ENCODE results near the gene DAZL. TPM values are rescaled to one million over a fixed set of nuclear protein-coding genes. Genes with fewer than 3 reads are reported as not detected.

The DAZL gene
- total RNA-seq, 1 experiment from 2014 or later: not detected

DNA sequence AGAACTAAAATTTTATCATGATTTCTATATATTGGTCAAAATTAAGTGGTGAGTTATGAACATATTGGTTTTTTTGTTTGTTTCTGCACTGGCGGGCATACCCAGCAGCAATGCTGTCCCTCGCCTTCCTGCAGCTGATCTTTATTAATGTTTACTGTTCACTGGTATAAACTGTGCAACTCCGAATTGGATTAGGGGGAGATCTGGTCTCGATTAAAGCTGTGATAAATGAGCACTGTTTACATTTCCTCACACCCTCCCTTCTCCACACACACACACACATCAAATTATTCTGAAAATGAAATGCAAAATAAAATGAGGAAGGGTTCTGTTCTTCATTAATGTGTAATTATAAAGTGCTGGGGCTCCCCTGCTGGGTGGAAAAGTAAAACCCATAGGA lies 48.5 kb upstream of the DAZL start:
- H3K27ac ChIP-seq (ENCODE audit: low read length): no peak overlapping the region
- TF ChIP-seq, protein P1, sequence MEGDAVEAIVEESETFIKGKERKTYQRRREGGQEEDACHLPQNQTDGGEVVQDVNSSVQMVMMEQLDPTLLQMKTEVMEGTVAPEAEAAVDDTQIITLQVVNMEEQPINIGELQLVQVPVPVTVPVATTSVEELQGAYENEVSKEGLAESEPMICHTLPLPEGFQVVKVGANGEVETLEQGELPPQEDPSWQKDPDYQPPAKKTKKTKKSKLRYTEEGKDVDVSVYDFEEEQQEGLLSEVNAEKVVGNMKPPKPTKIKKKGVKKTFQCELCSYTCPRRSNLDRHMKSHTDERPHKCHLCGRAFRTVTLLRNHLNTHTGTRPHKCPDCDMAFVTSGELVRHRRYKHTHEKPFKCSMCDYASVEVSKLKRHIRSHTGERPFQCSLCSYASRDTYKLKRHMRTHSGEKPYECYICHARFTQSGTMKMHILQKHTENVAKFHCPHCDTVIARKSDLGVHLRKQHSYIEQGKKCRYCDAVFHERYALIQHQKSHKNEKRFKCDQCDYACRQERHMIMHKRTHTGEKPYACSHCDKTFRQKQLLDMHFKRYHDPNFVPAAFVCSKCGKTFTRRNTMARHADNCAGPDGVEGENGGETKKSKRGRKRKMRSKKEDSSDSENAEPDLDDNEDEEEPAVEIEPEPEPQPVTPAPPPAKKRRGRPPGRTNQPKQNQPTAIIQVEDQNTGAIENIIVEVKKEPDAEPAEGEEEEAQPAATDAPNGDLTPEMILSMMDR (IDR thresholded peaks at IDR 0.05): no peak
- TF ChIP-seq, protein P2, sequence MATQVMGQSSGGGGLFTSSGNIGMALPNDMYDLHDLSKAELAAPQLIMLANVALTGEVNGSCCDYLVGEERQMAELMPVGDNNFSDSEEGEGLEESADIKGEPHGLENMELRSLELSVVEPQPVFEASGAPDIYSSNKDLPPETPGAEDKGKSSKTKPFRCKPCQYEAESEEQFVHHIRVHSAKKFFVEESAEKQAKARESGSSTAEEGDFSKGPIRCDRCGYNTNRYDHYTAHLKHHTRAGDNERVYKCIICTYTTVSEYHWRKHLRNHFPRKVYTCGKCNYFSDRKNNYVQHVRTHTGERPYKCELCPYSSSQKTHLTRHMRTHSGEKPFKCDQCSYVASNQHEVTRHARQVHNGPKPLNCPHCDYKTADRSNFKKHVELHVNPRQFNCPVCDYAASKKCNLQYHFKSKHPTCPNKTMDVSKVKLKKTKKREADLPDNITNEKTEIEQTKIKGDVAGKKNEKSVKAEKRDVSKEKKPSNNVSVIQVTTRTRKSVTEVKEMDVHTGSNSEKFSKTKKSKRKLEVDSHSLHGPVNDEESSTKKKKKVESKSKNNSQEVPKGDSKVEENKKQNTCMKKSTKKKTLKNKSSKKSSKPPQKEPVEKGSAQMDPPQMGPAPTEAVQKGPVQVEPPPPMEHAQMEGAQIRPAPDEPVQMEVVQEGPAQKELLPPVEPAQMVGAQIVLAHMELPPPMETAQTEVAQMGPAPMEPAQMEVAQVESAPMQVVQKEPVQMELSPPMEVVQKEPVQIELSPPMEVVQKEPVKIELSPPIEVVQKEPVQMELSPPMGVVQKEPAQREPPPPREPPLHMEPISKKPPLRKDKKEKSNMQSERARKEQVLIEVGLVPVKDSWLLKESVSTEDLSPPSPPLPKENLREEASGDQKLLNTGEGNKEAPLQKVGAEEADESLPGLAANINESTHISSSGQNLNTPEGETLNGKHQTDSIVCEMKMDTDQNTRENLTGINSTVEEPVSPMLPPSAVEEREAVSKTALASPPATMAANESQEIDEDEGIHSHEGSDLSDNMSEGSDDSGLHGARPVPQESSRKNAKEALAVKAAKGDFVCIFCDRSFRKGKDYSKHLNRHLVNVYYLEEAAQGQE (IDR thresholded peaks at IDR 0.05; ENCODE audit: insufficient read depth in 1 of 2, low read depth in 2 of 2, low read length in 1 of 2): no peak
- TF ChIP-seq TCF7L2 (IDR thresholded peaks at IDR 0.05; ENCODE audit: low read depth, low read length) (no peak), SIN3A (IDR thresholded peaks at IDR 0.05; ENCODE audit: borderline replicate concordance, insufficient read depth, low read depth, low read length) (no peak), POLR2AphosphoS5 (IDR thresholded peaks at IDR 0.05; ENCODE audit: low read depth, low read length) (no peak)
- POLR2A ChIA-PET: no interaction called here
- H3K4me1 ChIP-seq (ENCODE audit: control insufficient read depth, insufficient read depth, low read length): no peaks in the 10 kb centered on the region
- DNase-seq (ENCODE audit: low read depth, low spot score) (no peak), ATAC-seq (no peak)
- no peaks in the 10 kb centered on the region for H3K36me3 ChIP-seq (ENCODE audit: control insufficient read depth, insufficient read depth, low read length)
- intact Hi-C loops (cut with micrococcal nuclease; ENCODE audit: unreplicated experiment): no loop called here
- H3K9me3 ChIP-seq (ENCODE audit: control insufficient read depth, insufficient read depth, low read depth, low read length): no peaks in the 10 kb centered on the region
- in situ Hi-C loops (cut with HindIII; ENCODE audit: low pct_unique_long_range_greater_than_20kb, low sequenced_read_pairs): no loop called here
- BruUV-seq (replicated peaks): no TSS peak
- H3K4me3 ChIP-seq (ENCODE audit: low read depth in 2 of 2, low read length in 2 of 2): no peak overlapping the region
- H3K27me3 ChIP-seq (ENCODE audit: control insufficient read depth, insufficient read depth, low read length): no peaks in the 10 kb centered on the region
- CTCF ChIA-PET: no interaction called here

DNA sequence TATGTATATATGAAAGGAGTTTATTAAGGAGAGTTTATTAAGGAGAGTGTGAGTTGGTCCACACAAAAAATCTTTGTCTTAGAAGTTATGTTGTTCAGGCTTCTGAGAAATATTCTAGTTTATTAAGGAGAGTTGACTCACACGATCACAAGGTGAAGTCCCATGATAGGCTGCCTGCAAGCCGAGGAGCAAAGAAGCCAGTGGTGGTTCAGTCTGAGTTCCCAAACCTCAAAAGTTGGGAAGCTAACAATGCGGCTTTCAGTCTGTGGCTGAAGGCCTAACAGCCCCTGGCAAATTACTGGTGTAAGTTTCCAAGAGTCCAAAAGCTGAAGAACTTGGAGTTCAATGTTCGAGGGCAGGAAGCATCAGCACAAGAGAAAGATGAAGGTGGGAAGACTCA lies 42.4 kb upstream of the DAZL start:
- TF ChIP-seq, protein P2 (IDR thresholded peaks at IDR 0.05; ENCODE audit: insufficient read depth in 1 of 2, low read depth in 2 of 2, low read length in 1 of 2): no peak
- no peak for TF ChIP-seq POLR2AphosphoS5 (IDR thresholded peaks at IDR 0.05; ENCODE audit: low read depth, low read length)
- no peak for TF ChIP-seq SIN3A (IDR thresholded peaks at IDR 0.05; ENCODE audit: borderline replicate concordance, insufficient read depth, low read depth, low read length)
- TF ChIP-seq, protein P1 (IDR thresholded peaks at IDR 0.05): no peak
- TF ChIP-seq TCF7L2 (IDR thresholded peaks at IDR 0.05; ENCODE audit: low read depth, low read length): no peak
- POLR2A ChIA-PET: no interaction called here
- intact Hi-C loops (cut with micrococcal nuclease; ENCODE audit: unreplicated experiment) (no loop called here), in situ Hi-C loops (cut with HindIII; ENCODE audit: low pct_unique_long_range_greater_than_20kb, low sequenced_read_pairs) (no loop called here)
- no peaks in the 10 kb centered on the region for H3K4me1 ChIP-seq (ENCODE audit: control insufficient read depth, insufficient read depth, low read length)
- H3K27me3 ChIP-seq (ENCODE audit: control insufficient read depth, insufficient read depth, low read length): no peaks in the 10 kb centered on the region
- no peak overlapping the region for H3K4me3 ChIP-seq (ENCODE audit: low read depth in 2 of 2, low read length in 2 of 2)
- no peak for DNase-seq (ENCODE audit: low read depth, low spot score)
- no peak overlapping the region for H3K27ac ChIP-seq (ENCODE audit: low read length)
- ATAC-seq: no peak
- CTCF ChIA-PET: no interaction called here
- no peaks in the 10 kb centered on the region for H3K9me3 ChIP-seq (ENCODE audit: control insufficient read depth, insufficient read depth, low read depth, low read length)
- BruUV-seq (replicated peaks): no TSS peak
- H3K36me3 ChIP-seq (ENCODE audit: control insufficient read depth, insufficient read depth, low read length): no peaks in the 10 kb centered on the region

All from Panc1 (cell line).